ENCODE results near the gene THBD.

The THBD gene

GRCh38 chr20:23049201-23050075 is at the start of gene THBD:
Gene THBD, minus strand, starts transcription at chr20:23049672. Its CDS starts 168 bp downstream, at chr20:23049504.
- Histone ChIP-seq H3K36me3 (replicated peaks; ENCODE audit: low read depth, low read length) (no peaks in the 10 kb centered on the region), H3K27me3 (ENCODE audit: low read depth, low read length) (peaks cover 20% of the 10 kb centered on the region), H2AFZ (ENCODE audit: low read depth, low read length) (no peak within 1 kb of the TSS), H4K20me1 (ENCODE audit: insufficient read depth, low read length) (no peaks in the 10 kb centered on the region), H3K4me1 (ENCODE audit: low read length) (no peaks in the 10 kb centered on the region), H3K9ac (ENCODE audit: low read length) (no peak within 1 kb of the TSS), H3K27ac (ENCODE audit: low read length) (no peak within 1 kb of the TSS), H3K79me2 (ENCODE audit: low read length) (no peaks in the 10 kb centered on the region), H3K4me2 (ENCODE audit: low read length) (no peak within 1 kb of the TSS), H3K9me3 (ENCODE audit: insufficient read depth, low read length) (no peaks in the 10 kb centered on the region), H3K4me3 (ENCODE audit: low read length) (no peak within 1 kb of the TSS)
- no peak for TF ChIP-seq EZH2phosphoT487 (IDR thresholded peaks at IDR 0.05; ENCODE audit: low read depth)
- TF ChIP-seq, protein P1, sequence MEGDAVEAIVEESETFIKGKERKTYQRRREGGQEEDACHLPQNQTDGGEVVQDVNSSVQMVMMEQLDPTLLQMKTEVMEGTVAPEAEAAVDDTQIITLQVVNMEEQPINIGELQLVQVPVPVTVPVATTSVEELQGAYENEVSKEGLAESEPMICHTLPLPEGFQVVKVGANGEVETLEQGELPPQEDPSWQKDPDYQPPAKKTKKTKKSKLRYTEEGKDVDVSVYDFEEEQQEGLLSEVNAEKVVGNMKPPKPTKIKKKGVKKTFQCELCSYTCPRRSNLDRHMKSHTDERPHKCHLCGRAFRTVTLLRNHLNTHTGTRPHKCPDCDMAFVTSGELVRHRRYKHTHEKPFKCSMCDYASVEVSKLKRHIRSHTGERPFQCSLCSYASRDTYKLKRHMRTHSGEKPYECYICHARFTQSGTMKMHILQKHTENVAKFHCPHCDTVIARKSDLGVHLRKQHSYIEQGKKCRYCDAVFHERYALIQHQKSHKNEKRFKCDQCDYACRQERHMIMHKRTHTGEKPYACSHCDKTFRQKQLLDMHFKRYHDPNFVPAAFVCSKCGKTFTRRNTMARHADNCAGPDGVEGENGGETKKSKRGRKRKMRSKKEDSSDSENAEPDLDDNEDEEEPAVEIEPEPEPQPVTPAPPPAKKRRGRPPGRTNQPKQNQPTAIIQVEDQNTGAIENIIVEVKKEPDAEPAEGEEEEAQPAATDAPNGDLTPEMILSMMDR (IDR thresholded peaks at IDR 0.05; ENCODE audit: low read depth, low read length), result no peak

- Histone ChIP-seq H3K4me2 (ENCODE audit: low read length) (no peak overlapping the region), H3K4me3 (ENCODE audit: low read length) (no peak overlapping the region), H3K4me1 (ENCODE audit: low read length) (peaks cover 44% of the 10 kb centered on the region), H3K9me3 (ENCODE audit: insufficient read depth, low read length) (no peaks in the 10 kb centered on the region), H4K20me1 (ENCODE audit: insufficient read depth, low read length) (no peaks in the 10 kb centered on the region), H3K27ac (ENCODE audit: low read length) (no peak overlapping the region), H3K27me3 (ENCODE audit: low read depth, low read length) (peaks cover 16% of the 10 kb centered on the region), H2AFZ (ENCODE audit: low read depth, low read length) (no peak overlapping the region), H3K9ac (ENCODE audit: low read length) (no peak overlapping the region), H3K79me2 (ENCODE audit: low read length) (no peaks in the 10 kb centered on the region), H3K36me3 (replicated peaks; ENCODE audit: low read depth, low read length) (no peaks in the 10 kb centered on the region)
- TF ChIP-seq, protein P1 (IDR thresholded peaks at IDR 0.05; ENCODE audit: low read depth, low read length), result no peak
- no peak for TF ChIP-seq EZH2phosphoT487 (IDR thresholded peaks at IDR 0.05; ENCODE audit: low read depth)
Observed at GRCh38 chr20:23097636-23098580, 48.4 kb upstream of the THBD start.

GRCh38 chr20:23096986-23097520 is 47.6 kb upstream of the THBD start:
- no peaks in the 10 kb centered on the region for H3K79me2 ChIP-seq (ENCODE audit: low read length)

More at GRCh38 chr20:23096986-23097520, 47.6 kb upstream of the THBD start:
- no peak overlapping the region for H3K4me2 ChIP-seq (ENCODE audit: low read length)
- H3K27me3 ChIP-seq (ENCODE audit: low read depth, low read length), result peaks cover 23% of the 10 kb centered on the region
- H3K9ac ChIP-seq (ENCODE audit: low read length), result no peak overlapping the region
- no peaks in the 10 kb centered on the region for H4K20me1 ChIP-seq (ENCODE audit: insufficient read depth, low read length)
- no peak overlapping the region for H2AFZ ChIP-seq (ENCODE audit: low read depth, low read length)
- H3K36me3 ChIP-seq (replicated peaks; ENCODE audit: low read depth, low read length), result no peaks in the 10 kb centered on the region
- peaks cover 45% of the 10 kb centered on the region for H3K4me1 ChIP-seq (ENCODE audit: low read length)
- no peak overlapping the region for H3K27ac ChIP-seq (ENCODE audit: low read length)
- TF ChIP-seq, protein P1 (IDR thresholded peaks at IDR 0.05; ENCODE audit: low read depth, low read length), result no peak
- TF ChIP-seq EZH2phosphoT487 (IDR thresholded peaks at IDR 0.05; ENCODE audit: low read depth), result no peak
- no peak overlapping the region for H3K4me3 ChIP-seq (ENCODE audit: low read length)
- H3K9me3 ChIP-seq (ENCODE audit: insufficient read depth, low read length), result no peaks in the 10 kb centered on the region

All from OCI-LY3 (cell line).